GM19351 (cell line): ENCODE results near the gene TEC.
"Not testable (repeated sequence)": the region's sequence is repeated elsewhere in the genome, so short reads cannot be mapped to it uniquely, and the experiment has no call there.

Experiments used
- ATAC-seq: cut with Tn5 transposase; IDR thresholded peaks from one replicate; pipeline ENCODE4 v1.9.1; 2021; ENCODE audit warnings: mild to moderate bottlenecking, moderate library complexity; ENCODE audit not compliant: unreplicated experiment

The TEC gene

DNA sequence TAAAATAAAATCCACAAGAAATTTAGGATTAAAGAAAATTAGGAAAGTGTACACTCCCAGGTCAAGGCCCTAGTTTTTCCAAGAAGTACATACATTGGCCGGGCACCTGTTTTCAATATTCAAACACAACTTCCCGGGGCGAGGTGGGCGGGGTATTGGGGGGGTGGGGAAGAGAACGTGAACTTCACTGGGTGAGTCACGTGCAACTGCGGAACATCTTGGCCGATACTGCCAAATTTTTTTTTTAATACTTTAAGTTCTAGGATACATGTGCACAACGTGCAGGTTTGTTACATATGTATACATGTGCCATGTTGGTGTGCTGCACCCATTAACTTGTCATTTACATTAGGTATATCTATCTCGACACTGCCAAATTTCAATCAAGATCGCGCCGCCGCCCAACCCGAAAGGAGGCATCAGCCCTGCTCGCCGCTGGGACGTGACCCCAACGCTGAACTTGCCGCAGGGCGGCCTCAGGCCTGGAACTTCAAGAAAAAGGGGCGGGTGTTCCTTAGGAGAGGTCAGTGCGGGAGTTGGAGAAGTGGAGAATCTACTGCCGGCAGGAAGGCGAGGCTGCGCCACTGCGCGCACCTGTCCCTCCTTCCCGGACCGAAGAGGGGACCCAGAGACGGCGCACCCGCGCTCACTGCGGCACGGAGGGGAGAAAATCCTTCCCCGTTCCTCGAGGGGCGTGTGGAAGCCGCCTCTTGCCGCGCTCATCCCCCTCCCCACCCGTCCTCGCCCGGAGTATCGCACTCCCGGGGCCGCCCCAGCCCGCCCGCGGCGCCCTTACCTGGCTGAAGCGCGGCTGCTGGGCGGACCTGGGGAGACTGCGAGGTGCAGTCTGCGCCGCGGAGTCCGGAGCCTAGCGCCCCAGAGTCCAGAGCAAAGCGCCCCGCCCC lies at the start of gene TEC:
Gene TEC, minus strand, starts transcription at position 883 of the 905 bp plus-strand sequence. CDS start 41,224 bp downstream, outside the sequence.
- ATAC-seq = peak; percentile 33

DNA sequence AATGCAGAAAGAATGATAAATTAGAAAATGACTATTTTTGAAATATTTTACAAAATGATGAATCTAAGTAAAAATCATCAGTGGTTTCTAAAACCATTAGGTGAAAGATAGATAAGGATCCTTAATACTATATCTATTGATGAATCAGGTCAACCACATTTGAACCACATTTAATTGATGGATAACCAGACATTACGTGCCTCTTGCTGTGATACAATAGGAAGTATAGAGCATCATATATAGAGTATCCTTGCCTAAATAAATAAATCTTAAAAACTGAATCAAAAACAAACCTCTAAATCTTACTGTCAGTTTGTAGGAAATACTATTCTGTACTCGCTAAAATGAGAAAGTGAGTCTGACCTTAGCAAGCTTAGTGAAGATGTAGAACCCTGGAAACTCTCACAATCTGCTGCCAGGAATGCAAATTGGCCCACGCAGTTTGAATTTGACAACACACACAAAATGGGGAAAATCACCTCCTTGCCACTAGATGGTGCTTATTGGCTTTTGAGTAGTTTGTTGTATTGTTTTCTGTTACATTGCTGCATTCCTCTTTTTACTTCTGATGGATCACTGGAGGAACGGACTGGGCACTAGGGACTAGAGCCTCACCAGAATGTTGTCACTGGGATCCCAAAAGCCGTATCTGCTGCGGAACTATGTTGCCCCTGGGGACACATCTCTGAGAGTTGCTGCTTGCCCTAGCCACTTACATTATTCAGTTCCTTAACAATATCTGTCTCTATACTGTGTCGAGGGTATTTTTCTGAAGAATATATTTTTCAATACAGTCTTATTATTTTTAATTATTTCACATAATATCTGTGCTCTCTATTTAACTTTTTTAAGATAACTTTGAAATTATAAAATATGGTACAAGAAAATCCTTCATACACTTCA lies 46.3 kb upstream of the TEC start:
- peak; percentile 94 for ATAC-seq

DNA sequence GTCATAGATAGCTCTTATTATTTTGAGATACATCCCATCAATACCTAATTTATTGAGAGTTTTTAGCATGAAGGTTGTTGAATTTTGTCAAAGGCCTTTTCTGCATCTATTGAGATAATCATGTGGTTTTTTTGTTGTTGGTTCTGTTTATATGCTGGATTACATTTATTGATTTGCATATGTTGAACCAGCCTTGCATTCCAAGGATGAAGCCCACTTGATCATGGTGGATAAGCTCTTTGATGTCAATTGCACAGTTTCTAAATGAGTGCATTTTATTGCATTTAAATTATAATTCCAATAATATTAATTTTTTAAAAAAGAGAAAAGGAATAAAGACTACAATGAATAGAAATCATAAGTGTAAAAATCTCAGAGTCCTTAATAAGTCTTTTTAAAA lies 45.1 kb upstream of the TEC start:
- ATAC-seq = not testable (repeated sequence)

- no peak for ATAC-seq
Observed at GRCh38 chr4:48311896-48312295, 42.3 kb upstream of the TEC start.

DNA sequence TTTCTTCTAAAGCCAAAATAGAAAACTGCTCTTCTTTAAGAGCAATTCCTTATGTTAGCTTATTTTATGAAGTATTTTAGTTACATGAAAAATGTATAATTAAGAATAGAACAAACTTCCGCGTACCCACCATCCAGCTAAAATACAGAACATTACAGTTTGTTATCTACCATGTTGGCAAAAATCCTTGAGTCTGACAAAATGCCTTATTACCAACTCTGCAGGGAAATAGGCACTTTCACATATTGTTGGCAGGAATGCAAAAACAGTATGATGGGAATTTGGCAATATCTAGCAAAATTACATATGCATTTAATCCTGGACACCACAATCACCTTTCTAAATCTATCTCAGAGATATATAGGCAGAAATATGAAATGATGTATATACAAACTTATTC lies 39.3 kb upstream of the TEC start:
- no peak for ATAC-seq

DNA sequence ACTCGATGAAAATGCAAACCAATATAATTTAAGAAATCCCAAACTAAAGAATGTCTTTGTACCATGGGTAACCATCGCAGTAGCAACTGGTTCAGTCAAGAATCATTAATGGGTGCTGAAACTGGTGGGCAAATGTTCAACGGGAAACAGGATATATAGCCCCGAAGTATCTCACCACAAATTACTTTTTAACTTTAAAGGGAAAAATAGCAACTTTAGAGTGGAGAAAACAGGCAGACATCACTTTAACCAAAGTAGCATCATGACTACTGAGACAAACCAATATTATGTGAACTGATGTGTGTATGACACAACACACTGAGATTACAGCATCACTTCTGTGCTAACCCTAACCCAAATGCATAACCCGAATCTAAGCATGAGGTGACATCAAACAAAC lies 37.9 kb upstream of the TEC start:
- ATAC-seq = no peak

GRCh38 chr4:48305508-48305907 lies 35.9 kb upstream of the TEC start:
- no peak for ATAC-seq

DNA sequence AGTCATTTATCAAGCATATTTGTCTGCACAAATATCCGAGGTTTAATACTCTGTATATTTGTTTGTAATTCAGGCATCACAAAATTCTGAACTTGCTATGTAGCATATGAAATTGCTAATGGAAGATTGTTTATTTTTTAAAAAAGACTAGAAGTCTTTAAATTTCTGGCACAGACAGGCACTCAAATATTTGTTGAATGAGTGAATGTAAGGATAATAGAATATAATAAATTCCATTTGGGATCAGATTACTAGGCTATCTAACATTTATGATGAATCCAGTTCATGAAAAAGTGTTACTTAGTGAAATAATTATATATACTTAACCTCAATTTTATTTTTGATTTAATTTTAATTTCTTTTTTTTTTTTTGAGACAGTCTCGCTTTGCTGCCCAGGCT lies 30.4 kb upstream of the TEC start:
- ATAC-seq = no peak

DNA sequence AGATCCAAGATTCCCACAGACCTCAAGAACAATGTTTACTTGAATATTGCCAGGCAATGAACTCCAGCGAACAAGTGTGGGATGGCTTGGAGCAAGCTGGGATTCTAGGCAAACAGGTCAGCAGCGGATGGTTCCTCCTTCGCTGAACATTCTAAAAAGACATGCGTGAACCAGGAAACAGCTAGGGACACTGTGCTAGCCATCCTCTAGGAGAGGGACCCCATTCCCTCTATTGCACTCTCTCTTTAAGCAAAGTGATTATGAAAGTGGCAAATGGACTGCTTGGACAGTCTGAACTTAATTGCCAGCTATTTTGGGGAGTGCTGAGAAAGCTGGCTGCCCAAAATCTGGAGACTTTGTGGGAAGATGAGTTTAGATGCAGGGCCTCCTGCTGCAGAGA lies 29.9 kb upstream of the TEC start:
- no peak for ATAC-seq

- ATAC-seq = no peak
Observed at GRCh38 chr4:48297256-48297846, 27.7 kb upstream of the TEC start.

- ATAC-seq = peak; percentile 94
Observed at GRCh38 chr4:48296365-48296764, 26.7 kb upstream of the TEC start.

DNA sequence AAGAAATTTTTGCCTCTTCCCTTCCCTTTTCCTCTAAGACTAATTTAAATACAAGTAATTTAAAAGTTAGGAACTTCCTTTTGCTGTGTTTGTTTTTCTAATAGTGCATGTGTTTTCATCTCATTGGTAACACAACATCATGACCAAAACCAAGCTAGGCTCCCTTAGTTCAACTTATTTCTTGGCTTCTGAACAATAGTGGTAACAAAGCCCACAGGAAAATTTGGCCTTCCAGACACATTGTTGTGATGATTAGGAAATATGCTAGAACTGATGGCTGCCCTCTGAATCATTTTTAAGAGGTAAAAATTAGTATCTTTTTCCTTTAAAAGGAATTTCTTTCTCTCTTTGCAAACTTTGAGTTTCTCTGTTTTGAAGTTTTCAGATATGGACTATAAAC lies 25.5 kb upstream of the TEC start:
- ATAC-seq = no peak

- ATAC-seq = not testable (repeated sequence)
Observed at GRCh38 chr4:48292218-48292790, 22.7 kb upstream of the TEC start.

DNA sequence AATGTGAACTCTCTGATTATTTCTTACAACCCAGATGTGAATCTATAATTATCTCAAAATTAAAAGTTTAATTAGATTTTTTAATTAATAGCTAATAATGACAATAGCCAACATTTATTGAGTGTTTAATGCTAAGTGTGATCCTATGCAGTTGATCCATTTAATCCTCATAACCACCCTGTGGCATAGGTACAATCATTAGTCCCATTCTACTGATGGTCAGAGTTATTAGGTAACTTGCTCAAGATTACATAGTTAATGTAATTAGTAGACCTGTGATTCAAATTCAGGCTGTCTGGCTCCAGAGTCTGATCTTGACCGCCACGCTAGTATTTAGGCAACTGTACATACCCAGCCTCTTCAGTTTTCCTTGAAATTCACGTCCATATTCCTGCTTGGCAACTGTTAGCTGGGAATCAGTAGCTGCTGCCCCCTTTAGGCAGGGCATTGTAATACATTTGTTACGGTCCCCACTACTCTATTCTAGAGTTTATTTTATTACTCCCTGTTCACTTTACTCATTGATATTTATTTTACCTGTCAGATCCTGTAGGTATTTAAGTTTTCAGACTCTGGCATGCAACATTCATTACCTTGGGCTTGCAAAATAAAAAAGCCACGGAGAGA lies 20.6 kb upstream of the TEC start:
- ATAC-seq = peak; percentile 45

DNA sequence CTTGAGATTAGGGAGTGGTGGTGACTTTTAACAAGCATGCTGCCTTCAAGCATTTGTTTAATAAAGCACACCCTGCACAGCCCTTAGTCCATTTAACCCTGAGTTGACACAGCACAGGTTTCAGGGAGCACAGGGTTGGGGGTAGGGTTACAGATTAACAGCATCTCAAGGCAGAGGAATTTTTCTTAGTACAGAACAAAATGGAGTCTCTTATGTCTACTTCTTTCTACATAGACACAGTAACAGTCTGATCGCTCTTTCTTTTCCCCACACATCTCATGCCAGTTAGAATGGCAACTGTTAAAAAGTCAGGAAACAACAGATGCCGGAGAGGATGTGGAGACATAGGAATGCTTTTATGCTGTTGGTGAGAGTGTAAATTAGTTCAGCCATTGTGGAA lies 16.4 kb upstream of the TEC start:
- not testable (repeated sequence) for ATAC-seq

DNA sequence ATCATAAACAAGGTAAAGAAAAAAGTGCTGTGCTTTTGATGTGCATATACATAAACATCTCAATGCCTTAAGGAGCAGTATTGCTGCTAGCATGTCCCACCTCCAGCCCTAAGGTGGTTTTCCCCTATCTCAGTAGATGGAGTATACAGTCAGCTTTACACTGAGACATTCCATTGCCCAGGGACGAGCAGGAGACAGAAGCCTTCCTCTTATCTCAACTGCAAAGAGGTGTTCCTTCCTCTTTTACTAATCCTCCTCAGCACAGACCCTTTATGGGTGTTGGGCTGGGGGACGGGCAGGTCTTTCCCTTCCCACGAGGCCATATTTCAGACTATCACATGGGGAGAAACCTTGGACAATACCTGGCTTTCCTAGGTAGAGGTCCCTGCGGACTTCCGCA lies 16.0 kb upstream of the TEC start:
- not testable (repeated sequence) for ATAC-seq

DNA sequence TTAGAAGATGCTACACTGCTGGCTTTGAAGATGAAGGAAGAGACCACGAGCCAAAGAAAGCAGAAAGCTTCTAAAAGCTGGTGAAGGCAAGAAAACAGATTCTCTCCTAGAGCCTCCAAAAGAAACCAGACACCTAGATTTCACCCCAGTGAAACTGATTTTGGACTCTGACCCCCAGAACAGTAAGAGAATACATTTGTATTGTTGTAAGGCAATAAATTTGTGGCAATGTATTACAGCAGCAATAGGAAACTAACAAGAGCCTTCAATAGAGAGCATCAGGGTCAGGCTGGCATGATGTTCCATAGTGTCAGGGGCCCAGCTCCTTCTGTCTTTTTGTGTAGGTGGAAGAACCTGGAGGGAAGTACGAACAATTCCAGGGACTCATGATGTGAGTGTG lies 6.0 kb upstream of the TEC start:
- peak; percentile 5 for ATAC-seq

DNA sequence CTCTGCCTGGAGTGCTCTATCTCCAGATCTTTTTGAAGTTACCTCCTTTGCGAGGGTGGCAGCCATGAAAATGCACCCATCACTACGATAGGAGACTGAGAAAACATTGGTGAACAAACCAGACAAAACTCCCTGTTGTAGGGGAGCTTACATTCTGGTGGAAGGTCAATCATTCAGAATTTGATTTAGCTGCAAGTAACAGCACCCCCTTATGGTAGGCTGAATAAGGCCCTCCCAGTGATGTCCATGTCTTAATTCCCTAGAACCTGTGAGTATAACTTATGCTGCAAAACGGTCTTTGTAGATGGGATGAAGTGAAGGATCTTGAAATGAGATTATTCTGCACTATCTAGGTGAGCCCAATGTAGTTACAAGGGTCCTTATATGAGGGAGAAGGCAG lies 5.6 kb upstream of the TEC start:
- ATAC-seq = peak; percentile 60

DNA sequence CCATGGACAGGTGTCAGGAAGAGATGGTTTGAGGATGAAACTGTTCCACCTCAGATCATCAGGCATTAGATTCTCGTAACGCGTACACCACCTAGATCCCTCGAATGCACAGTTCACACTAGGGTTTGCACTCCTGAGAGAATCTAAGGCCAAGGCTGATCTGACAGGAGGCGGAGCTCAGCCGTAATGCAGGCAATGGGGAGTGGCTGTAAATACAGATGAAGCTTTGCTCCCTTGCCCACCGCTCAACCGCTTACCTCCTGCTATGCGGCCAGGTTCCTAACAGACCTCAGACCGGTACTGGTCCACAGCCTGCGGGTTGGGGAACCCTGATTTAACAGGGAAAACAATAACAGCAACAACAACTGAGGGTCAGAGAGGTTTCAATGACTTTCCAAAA lies 2.0 kb upstream of the TEC start:
- ATAC-seq = no peak

GRCh38 chr4:48270951-48271473 lies 1.4 kb upstream of the TEC start:
- ATAC-seq = no peak
